Right lobe of liver (tissue), 4 donors: Measurements from ENCODE around the gene ATP1A1.

Experiments
- CTCF ChIP-seq, 4 donors: fragments of 200-600 bp in 3 of 4; fragments of 450-650 bp in 1 of 4; IDR thresholded peaks; one replicate each; pipeline versions ENCODE4 v1.5.1 to v1.8.0; 2016 to 2022; ENCODE audit warnings: antibody characterized with exemption in 4 of 4, mild to moderate bottlenecking in 2 of 4
- POLR2A ChIP-seq: fragments of 450-650 bp; IDR thresholded peaks from one replicate; pipeline ENCODE4 v1.6.1; 2017; ENCODE audit warnings: antibody characterized with exemption, mild to moderate bottlenecking
- donor health status: DM: no; HTN: no; CAD: no.
- donor health status: DM: no; HTN: no; CAD: no.
- donor health status: DM: no; HTN: yes; CAD: no.

- TF ChIP-seq CTCF (IDR thresholded peaks at IDR 0.05): no peak
- no peak for TF ChIP-seq POLR2A
These were observed 19.9 kb upstream of the ATP1A1 start for GRCh38 chr1:116353155-116353554.
